Fibroblast of peridontal ligament (primary cell): ENCODE results near the gene SLC16A2.

ENCODE experiments used
- DNase-seq: peaks from one replicate; pipeline ENCODE4 v3.0.0-alpha.2; 2010; ENCODE audit errors: extremely low read depth

The SLC16A2 gene

GRCh38 chrX:74536152-74536831, 115.0 kb downstream of the SLC16A2 start:
- peak; percentile 65 for DNase-seq

GRCh38 chrX:74536832-74537371, 115.6 kb downstream of the SLC16A2 start:
- DNase-seq: peak; percentile 48

- no peak for DNase-seq
These were observed 119.4 kb downstream of the SLC16A2 start for GRCh38 chrX:74540635-74541249.

- DNase-seq: no peak
These were observed 124.7 kb downstream of the SLC16A2 start for GRCh38 chrX:74545880-74546523.

- DNase-seq: no peak
These were observed 125.7 kb downstream of the SLC16A2 start for GRCh38 chrX:74546984-74547383.

- peak; percentile 69 for DNase-seq
These were observed 129.1 kb downstream of the SLC16A2 start for GRCh38 chrX:74550295-74550802.

- DNase-seq: no peak
These were observed 130.6 kb downstream of the SLC16A2 start for GRCh38 chrX:74551934-74552333.

GRCh38 chrX:74557378-74557777, 136.1 kb downstream of the SLC16A2 start:
- no peak for DNase-seq

- no peak for DNase-seq
These were observed 156.8 kb downstream of the SLC16A2 start for GRCh38 chrX:74578137-74578536.

GRCh38 chrX:74579597-74580198, 158.4 kb downstream of the SLC16A2 start:
- peak; percentile 74 for DNase-seq
